ENCODE data around the gene DAGLA. TPM values are rescaled to one million over a fixed set of nuclear protein-coding genes. Genes with fewer than 3 reads are reported as not detected.

The DAGLA gene
- total RNA-seq, 4 donors from 2014 or later, result 1.7 to 6.9 (median 2.9) TPM

DNA sequence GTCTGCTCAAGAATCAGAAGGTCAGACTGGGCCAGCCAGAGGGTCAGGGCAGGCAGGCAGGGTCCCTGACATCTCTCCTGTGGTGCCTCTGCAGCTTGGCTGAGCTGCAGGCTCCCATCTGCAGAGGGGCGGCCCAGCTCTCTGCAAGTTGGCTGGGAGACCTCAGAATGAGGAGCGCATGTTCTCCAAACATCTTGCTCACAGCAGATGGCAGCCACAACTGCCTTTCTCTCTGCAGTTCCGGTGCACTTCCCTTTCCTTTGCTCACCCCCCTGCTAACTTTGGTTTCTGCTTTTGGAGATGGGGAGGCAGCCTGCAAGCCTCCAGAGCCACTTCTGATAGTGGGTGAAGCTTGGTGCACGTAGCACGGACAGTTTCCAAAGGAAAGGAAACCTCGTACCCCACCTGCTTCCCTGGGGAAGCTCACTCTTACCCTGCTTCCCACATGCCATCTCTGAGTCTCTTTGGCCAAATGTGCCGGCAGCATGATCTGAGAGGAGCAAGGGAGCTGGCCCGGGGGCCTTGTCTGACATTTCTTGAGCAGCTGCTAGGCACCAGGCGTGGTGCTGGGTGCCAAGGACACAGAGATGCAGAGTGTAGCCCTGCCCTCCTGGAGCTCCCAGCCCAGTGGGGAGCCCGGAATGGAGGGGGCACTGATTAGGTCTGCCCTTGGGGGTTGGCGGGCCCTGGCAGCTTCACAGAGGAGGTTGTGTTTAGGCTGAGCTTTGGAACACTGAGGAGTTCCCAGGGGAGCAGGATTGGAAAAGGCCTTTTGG lies 18.2 kb downstream of the DAGLA start:
- peaks cover 76 to 100% (median 78%) of the 10 kb centered on the region in 3 donors for H3K4me1 ChIP-seq
- 30 to 48% methylated on average over 4 to 6 of the region's 11 CpGs for WGBS, 2 donors
- peak overlapping the region; percentile 83 to 93 (median 89) for H3K27ac ChIP-seq
- intact Hi-C loops (cut with DNase I), result no loop called here
- no peaks in the 10 kb centered on the region for H3K9me3 ChIP-seq
- no peak overlapping the region for H3K4me3 ChIP-seq
- no peaks in the 10 kb centered on the region for H3K27me3 ChIP-seq
- no peak for DNase-seq
- no peak for TF ChIP-seq POLR2A (IDR thresholded peaks at IDR 0.05)
- TF ChIP-seq, protein P1, sequence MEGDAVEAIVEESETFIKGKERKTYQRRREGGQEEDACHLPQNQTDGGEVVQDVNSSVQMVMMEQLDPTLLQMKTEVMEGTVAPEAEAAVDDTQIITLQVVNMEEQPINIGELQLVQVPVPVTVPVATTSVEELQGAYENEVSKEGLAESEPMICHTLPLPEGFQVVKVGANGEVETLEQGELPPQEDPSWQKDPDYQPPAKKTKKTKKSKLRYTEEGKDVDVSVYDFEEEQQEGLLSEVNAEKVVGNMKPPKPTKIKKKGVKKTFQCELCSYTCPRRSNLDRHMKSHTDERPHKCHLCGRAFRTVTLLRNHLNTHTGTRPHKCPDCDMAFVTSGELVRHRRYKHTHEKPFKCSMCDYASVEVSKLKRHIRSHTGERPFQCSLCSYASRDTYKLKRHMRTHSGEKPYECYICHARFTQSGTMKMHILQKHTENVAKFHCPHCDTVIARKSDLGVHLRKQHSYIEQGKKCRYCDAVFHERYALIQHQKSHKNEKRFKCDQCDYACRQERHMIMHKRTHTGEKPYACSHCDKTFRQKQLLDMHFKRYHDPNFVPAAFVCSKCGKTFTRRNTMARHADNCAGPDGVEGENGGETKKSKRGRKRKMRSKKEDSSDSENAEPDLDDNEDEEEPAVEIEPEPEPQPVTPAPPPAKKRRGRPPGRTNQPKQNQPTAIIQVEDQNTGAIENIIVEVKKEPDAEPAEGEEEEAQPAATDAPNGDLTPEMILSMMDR (IDR thresholded peaks at IDR 0.05), result no peak
- H3K36me3 ChIP-seq, result no peaks in the 10 kb centered on the region

DNA sequence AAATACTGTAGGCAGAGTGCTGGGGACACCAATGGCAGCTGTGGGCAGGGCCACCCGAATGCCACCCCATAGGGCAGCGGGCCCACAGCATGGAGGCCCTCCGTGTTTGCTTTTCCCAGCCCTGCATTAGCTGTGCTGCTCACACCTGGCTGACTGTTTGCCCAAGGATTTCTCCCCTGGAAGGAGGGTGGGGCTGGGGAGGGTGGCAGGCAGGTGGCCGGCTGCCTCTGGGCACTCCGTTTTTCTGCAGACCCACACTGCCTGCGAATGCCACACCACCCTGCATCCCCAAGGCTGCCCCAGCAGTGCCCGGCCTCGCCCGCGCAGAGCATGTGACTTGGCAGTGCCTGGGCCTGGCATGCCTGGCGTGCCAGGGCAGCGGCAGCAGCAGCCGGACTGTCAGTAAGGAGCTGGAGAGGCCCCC lies 19.6 kb downstream of the DAGLA start:
- TF ChIP-seq, protein P1 (IDR thresholded peaks at IDR 0.05), result no peak
- TF ChIP-seq POLR2A (IDR thresholded peaks at IDR 0.05), result no peak
- DNase-seq, result no peak
- H3K4me3 ChIP-seq, result no peak overlapping the region
- peaks cover 69 to 86% (median 70%) of the 10 kb centered on the region in 3 donors for H3K4me1 ChIP-seq
- intact Hi-C loops (cut with DNase I), result no loop called here
- H3K9me3 ChIP-seq, result no peaks in the 10 kb centered on the region
- peak overlapping the region; percentile 83 to 93 (median 89) for H3K27ac ChIP-seq
- whole genome bisulfite sequencing, 2 donors, result 52% methylated on average over 3 of the region's 13 CpGs; no CpG with 5 or more reads in 1 of the 2 donors
- no peaks in the 10 kb centered on the region for H3K27me3 ChIP-seq
- H3K36me3 ChIP-seq, result no peaks in the 10 kb centered on the region

DNA sequence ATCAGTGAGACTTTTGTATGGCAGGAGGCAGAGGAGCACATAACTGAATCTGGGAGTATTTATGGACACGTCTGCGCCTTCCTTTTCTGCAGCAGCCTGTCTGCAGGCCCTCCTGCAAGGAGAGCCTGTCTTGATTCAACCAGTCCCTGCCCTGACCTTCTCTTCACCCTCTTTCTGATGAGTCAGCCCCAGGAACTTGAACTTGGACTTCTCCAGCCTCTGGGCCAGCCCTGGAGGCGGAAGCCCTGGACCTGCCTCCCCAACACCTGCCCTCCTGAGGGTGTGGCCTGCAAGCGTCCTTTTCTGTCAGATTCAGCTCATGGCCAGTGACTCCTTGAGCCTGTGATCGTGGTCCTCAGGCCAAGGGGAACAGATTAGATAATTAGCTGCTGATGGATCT lies 20.0 kb downstream of the DAGLA start:
- WGBS, 2 donors, result 14 to 23% methylated on average over 1 to 3 of the region's 5 CpGs
- DNase-seq, result no peak
- TF ChIP-seq, protein P1 (IDR thresholded peaks at IDR 0.05), result no peak
- TF ChIP-seq POLR2A (IDR thresholded peaks at IDR 0.05), result no peak
- H3K27me3 ChIP-seq, result no peaks in the 10 kb centered on the region
- H3K4me1 ChIP-seq, result peaks cover 64 to 83% (median 65%) of the 10 kb centered on the region in 3 donors
- no peaks in the 10 kb centered on the region for H3K9me3 ChIP-seq
- intact Hi-C loops (cut with DNase I), result no loop called here
- H3K4me3 ChIP-seq, result no peak overlapping the region
- peak overlapping the region; percentile 85 to 93 (median 89) for H3K27ac ChIP-seq
- H3K36me3 ChIP-seq, result no peaks in the 10 kb centered on the region

DNA sequence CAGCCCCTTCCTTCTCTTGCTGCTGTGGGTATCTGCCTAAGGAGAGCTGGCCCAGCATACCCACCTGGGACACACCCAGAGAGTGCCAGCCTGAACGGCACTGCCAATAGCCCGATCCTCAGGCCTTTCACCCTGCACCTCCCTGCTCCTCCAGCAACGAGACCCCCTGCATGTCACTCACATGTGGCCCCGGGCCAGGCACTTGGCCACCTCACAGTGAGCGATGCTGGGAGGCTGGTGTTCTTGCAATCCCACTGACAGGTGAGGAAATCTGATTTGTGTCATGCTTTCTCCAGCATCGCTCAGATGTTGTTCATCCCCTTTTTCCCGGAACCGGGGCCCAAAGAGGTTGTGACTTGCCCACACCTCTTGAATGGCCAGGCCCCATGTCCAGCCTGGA lies 20.5 kb downstream of the DAGLA start:
- no peak for DNase-seq
- intact Hi-C loops (cut with DNase I), result no loop called here
- Histone ChIP-seq H3K27ac (peak overlapping the region; percentile 85 to 93 (median 89)), H3K4me1 (peaks cover 59 to 83% (median 60%) of the 10 kb centered on the region in 3 donors), H3K27me3 (no peaks in the 10 kb centered on the region), H3K4me3 (no peak overlapping the region), H3K36me3 (no peaks in the 10 kb centered on the region), H3K9me3 (no peaks in the 10 kb centered on the region)
- WGBS, 2 donors, result 33 to 65% methylated on average over 4 to 7 of the region's 8 CpGs
- no peak for TF ChIP-seq POLR2A (IDR thresholded peaks at IDR 0.05)
- TF ChIP-seq, protein P1 (IDR thresholded peaks at IDR 0.05), result no peak

DNA sequence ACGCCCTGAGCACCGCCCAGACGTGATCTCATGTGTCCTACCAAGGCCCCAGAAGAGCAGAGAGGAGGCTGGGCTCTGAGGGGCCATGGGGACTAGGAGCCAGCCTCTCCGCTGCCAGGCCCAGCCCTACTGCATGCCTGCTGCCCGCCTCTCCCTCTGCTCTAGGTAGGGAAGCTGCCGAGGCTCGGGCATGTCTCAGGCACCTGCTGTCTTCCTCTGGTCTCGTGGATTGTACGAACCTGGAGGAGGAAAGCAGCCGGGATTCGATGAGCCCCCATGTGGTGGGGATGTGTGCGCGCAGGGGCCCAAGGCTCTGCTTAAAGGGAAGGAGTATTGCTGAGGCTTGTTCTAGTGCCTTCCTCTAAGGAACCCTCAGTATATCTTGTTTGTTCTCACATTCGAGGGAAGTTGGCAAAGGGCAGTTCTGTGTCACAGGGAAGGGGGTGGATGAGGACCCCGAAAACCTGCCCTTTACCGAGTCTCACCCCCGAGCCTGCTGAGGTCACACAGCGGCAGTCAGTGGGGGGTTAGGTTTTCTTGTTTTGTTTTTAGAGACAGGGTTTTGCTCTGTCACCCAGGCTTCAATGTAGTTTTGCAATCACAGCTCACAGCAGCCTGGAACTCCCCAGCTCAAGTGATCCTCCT lies 21.2 kb downstream of the DAGLA start:
- no peaks in the 10 kb centered on the region for H3K36me3 ChIP-seq
- no peak for DNase-seq
- H3K4me3 ChIP-seq, result no peak overlapping the region
- peak overlapping the region; percentile 85 to 93 (median 89) for H3K27ac ChIP-seq
- no peaks in the 10 kb centered on the region for H3K9me3 ChIP-seq
- TF ChIP-seq, protein P1 (IDR thresholded peaks at IDR 0.05), result peak in 5 of 6 experiments; percentile 9 to 48 (median 24)
- no peak for TF ChIP-seq POLR2A (IDR thresholded peaks at IDR 0.05)
- 30 to 59% methylated on average over 12 to 17 of the region's 18 CpGs for WGBS, 2 donors
- H3K27me3 ChIP-seq, result no peaks in the 10 kb centered on the region
- intact Hi-C loops (cut with DNase I), result no loop called here
- H3K4me1 ChIP-seq, result peaks cover 52 to 81% (median 54%) of the 10 kb centered on the region in 3 donors
